ENCODE measurements around the gene HPSE2. TPM values are rescaled to one million over a fixed set of nuclear protein-coding genes. Genes with fewer than 3 reads are reported as not detected.

The HPSE2 gene
- total RNA-seq, 1 experiment from 2014 or later: not detected

DNA sequence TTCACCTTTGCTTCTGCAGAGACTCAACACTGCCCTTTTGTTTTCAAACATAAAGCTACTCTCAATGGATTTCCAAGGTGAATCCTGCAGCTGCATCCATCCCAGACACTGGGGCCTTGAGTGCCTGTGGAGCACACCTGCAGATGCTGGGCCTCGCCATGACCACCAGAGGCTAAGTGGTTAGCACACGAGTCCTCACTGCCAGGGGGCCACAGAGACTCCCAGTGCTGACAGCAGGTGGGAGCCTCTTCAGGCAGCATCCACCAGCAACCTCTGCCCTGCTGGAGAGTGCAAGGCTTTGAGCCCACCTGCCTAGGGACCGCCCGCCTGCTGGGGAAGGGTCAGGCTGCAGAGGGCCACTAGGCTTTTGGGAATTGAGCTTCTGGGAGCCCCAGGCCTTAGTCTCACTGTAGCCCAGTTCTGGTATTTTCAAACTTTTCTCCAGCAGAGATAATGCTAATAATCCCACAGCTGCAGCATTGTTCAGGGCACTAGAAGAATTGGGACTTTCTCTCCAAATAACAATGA, 779.5 kb downstream of the HPSE2 start:
- no peaks in the 10 kb centered on the region for H3K27me3 ChIP-seq (replicated peaks; ENCODE audit: control insufficient read depth, insufficient read depth, low read length)
- no peak overlapping the region for H3K4me3 ChIP-seq (ENCODE audit: low read depth, low read length)
- BruUV-seq (replicated peaks): no TSS peak
- TF ChIP-seq, protein P1, sequence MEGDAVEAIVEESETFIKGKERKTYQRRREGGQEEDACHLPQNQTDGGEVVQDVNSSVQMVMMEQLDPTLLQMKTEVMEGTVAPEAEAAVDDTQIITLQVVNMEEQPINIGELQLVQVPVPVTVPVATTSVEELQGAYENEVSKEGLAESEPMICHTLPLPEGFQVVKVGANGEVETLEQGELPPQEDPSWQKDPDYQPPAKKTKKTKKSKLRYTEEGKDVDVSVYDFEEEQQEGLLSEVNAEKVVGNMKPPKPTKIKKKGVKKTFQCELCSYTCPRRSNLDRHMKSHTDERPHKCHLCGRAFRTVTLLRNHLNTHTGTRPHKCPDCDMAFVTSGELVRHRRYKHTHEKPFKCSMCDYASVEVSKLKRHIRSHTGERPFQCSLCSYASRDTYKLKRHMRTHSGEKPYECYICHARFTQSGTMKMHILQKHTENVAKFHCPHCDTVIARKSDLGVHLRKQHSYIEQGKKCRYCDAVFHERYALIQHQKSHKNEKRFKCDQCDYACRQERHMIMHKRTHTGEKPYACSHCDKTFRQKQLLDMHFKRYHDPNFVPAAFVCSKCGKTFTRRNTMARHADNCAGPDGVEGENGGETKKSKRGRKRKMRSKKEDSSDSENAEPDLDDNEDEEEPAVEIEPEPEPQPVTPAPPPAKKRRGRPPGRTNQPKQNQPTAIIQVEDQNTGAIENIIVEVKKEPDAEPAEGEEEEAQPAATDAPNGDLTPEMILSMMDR (IDR thresholded peaks at IDR 0.05; ENCODE audit: insufficient read depth in 1 of 2, low read depth in 1 of 2, low read length in 1 of 2, severe bottlenecking in 1 of 2, unreplicated experiment in 1 of 2): no peak
- DNase-seq: no peak
- H3K27ac Mint-ChIP-seq (ENCODE audit: unreplicated experiment): no peak overlapping the region
- ChIA-PET POLR2A (no interaction called here), CTCF (no interaction called here)
- H3K9me3 ChIP-seq: no peaks in the 10 kb centered on the region
- no peaks in the 10 kb centered on the region for H3K9me3 Mint-ChIP-seq (ENCODE audit: unreplicated experiment)
- peaks cover 12% of the 10 kb centered on the region; the same call in 1 of the 2 replicates for H3K4me1 ChIP-seq
- no peaks in the 10 kb centered on the region for H3K36me3 Mint-ChIP-seq (ENCODE audit: insufficient read depth, unreplicated experiment)
- no peaks in the 10 kb centered on the region for H3K36me3 ChIP-seq (ENCODE audit: control insufficient read depth, insufficient read depth, low read length)
- peaks cover 12% of the 10 kb centered on the region for H3K4me1 Mint-ChIP-seq (ENCODE audit: low read depth, unreplicated experiment)
- H3K27me3 Mint-ChIP-seq (ENCODE audit: insufficient read depth, unreplicated experiment): peaks cover 4% of the 10 kb centered on the region
- no peak overlapping the region for H3K4me3 Mint-ChIP-seq (ENCODE audit: unreplicated experiment)
- intact Hi-C loops (cut with micrococcal nuclease; ENCODE audit: unreplicated experiment): no loop called here

DNA sequence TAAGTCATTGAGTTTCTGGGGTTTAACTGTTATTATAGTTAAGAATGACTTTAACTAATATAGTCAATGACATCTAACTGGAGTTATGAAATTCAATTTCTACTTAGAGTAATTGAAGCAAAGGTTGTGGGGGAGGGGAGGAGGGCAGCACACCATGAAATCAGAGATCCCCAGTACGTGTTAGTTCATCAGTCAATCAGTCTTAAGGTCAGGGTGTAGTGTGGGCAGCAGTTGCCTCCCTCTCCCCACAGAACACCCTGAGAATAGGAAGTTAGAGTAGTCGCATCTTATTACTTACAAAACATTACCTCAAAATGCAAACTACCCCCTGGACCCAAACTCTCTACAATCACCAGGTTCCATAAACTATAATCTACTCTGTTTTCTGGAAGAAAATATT, 781.9 kb downstream of the HPSE2 start:
- CTCF ChIA-PET: no interaction called here
- DNase-seq: no peak
- no peak overlapping the region for H3K4me3 Mint-ChIP-seq (ENCODE audit: unreplicated experiment)

DNA sequence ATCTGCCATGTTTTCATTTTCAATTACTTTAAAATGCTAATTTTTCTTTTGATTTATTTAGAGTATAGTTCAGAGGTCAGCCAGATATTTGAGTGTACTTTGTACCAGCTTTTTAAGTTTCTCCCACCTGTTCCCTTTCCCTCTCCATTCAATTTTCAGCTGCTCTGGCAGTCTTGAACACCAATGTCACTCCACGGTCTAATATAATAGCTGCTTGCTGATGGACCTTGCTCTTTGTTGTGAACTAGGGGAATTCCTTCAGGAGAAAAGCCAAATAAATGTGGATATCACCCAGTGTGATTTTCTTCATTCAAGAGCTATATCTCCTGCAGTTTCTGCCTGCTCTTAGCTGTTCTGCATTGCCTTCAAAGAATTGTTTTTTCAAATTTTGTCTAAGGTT, 785.0 kb downstream of the HPSE2 start:
- no TSS peak for BruUV-seq (replicated peaks)
- peaks cover 11% of the 10 kb centered on the region for H3K36me3 Mint-ChIP-seq (ENCODE audit: insufficient read depth, unreplicated experiment)
- Histone ChIP-seq H3K36me3 (ENCODE audit: control insufficient read depth, insufficient read depth, low read length) (no peaks in the 10 kb centered on the region), H3K4me3 (ENCODE audit: low read depth, low read length) (no peak overlapping the region), H3K9me3 (no peaks in the 10 kb centered on the region), H3K4me1 (0 out of 2 replicates have a peak, but pooled peaks cover 3% of the 10 kb centered on the region), H3K27me3 (replicated peaks; ENCODE audit: control insufficient read depth, insufficient read depth, low read length) (no peaks in the 10 kb centered on the region)
- H3K27me3 Mint-ChIP-seq (ENCODE audit: insufficient read depth, unreplicated experiment): peaks cover 4% of the 10 kb centered on the region
- no peak for DNase-seq
- TF ChIP-seq, protein P1 (IDR thresholded peaks at IDR 0.05; ENCODE audit: insufficient read depth in 1 of 2, low read depth in 1 of 2, low read length in 1 of 2, severe bottlenecking in 1 of 2, unreplicated experiment in 1 of 2): no peak
- intact Hi-C loops (cut with micrococcal nuclease; ENCODE audit: unreplicated experiment): no loop called here
- ChIA-PET POLR2A (no interaction called here), CTCF (no interaction called here)
- H3K27ac Mint-ChIP-seq (ENCODE audit: unreplicated experiment): no peak overlapping the region
- H3K9me3 Mint-ChIP-seq (ENCODE audit: unreplicated experiment): no peaks in the 10 kb centered on the region
- no peak overlapping the region for H3K4me3 Mint-ChIP-seq (ENCODE audit: unreplicated experiment)
- H3K4me1 Mint-ChIP-seq (ENCODE audit: low read depth, unreplicated experiment): peaks cover 6% of the 10 kb centered on the region

More for the DNA sequence above, 781.9 kb downstream of the HPSE2 start:
- Histone ChIP-seq H3K36me3 (ENCODE audit: control insufficient read depth, insufficient read depth, low read length) (no peaks in the 10 kb centered on the region), H3K9me3 (no peaks in the 10 kb centered on the region), H3K4me1 (no peaks in the 10 kb centered on the region), H3K4me3 (ENCODE audit: low read depth, low read length) (no peak overlapping the region), H3K27me3 (replicated peaks; ENCODE audit: control insufficient read depth, insufficient read depth, low read length) (no peaks in the 10 kb centered on the region)
- TF ChIP-seq, protein P1 (IDR thresholded peaks at IDR 0.05; ENCODE audit: insufficient read depth in 1 of 2, low read depth in 1 of 2, low read length in 1 of 2, severe bottlenecking in 1 of 2, unreplicated experiment in 1 of 2): no peak
- intact Hi-C loops (cut with micrococcal nuclease; ENCODE audit: unreplicated experiment): no loop called here
- no peaks in the 10 kb centered on the region for H3K36me3 Mint-ChIP-seq (ENCODE audit: insufficient read depth, unreplicated experiment)
- H3K27ac Mint-ChIP-seq (ENCODE audit: unreplicated experiment): no peak overlapping the region
- H3K4me1 Mint-ChIP-seq (ENCODE audit: low read depth, unreplicated experiment): peaks cover 13% of the 10 kb centered on the region
- peaks cover 4% of the 10 kb centered on the region for H3K27me3 Mint-ChIP-seq (ENCODE audit: insufficient read depth, unreplicated experiment)
- POLR2A ChIA-PET: no interaction called here
- no peaks in the 10 kb centered on the region for H3K9me3 Mint-ChIP-seq (ENCODE audit: unreplicated experiment)
- no TSS peak for BruUV-seq (replicated peaks)

Data from Caco-2 (cell line).